EL (cell line): ENCODE data around the gene PRDM16.

Source experiments
- DNase-seq: peaks from one replicate; pipeline ENCODE4 v3.0.0-alpha.2; 2016

PRDM16 gene

GRCh38 chr1:3316340-3316943, 247.4 kb downstream of the PRDM16 start:
- DNase-seq = no peak

GRCh38 chr1:3317456-3317855, 248.5 kb downstream of the PRDM16 start:
- DNase-seq = no peak

GRCh38 chr1:3318329-3318728, 249.3 kb downstream of the PRDM16 start:
- no peak for DNase-seq

GRCh38 chr1:3319874-3320245, 250.9 kb downstream of the PRDM16 start:
- peak; percentile 64 for DNase-seq

GRCh38 chr1:3320246-3321152, 251.5 kb downstream of the PRDM16 start:
- DNase-seq = no peak

- DNase-seq = no peak
These were observed 252.8 kb downstream of the PRDM16 start for GRCh38 chr1:3321559-3322449.

- no peak for DNase-seq
These were observed 253.5 kb downstream of the PRDM16 start for GRCh38 chr1:3322450-3323020.

- DNase-seq = no peak
These were observed 254.2 kb downstream of the PRDM16 start for GRCh38 chr1:3323021-3323795.

GRCh38 chr1:3323796-3324703, 255.0 kb downstream of the PRDM16 start:
- no peak for DNase-seq

- no peak for DNase-seq
These were observed 255.9 kb downstream of the PRDM16 start for GRCh38 chr1:3324704-3325535.

- no peak for DNase-seq
These were observed 257.7 kb downstream of the PRDM16 start for GRCh38 chr1:3326516-3327388.

- no peak for DNase-seq
These were observed 258.3 kb downstream of the PRDM16 start for GRCh38 chr1:3327389-3327702.

- DNase-seq = no peak
These were observed 259.1 kb downstream of the PRDM16 start for GRCh38 chr1:3327936-3328590.

- DNase-seq = no peak
These were observed 260.8 kb downstream of the PRDM16 start for GRCh38 chr1:3329640-3330281.

- no peak for DNase-seq
These were observed 261.8 kb downstream of the PRDM16 start for GRCh38 chr1:3330771-3331245.

GRCh38 chr1:3331564-3331963, 262.6 kb downstream of the PRDM16 start:
- DNase-seq = no peak

GRCh38 chr1:3332043-3332442, 263.0 kb downstream of the PRDM16 start:
- no peak for DNase-seq

GRCh38 chr1:3332662-3333061, 263.7 kb downstream of the PRDM16 start:
- no peak for DNase-seq
